ENCODE results near the gene PLXNC1.

The PLXNC1 gene

GRCh38 chr12:94163850-94164249 is 15.5 kb downstream of the PLXNC1 start:
- no peak for DNase-seq

- DNase-seq, result no peak
These were observed 16.8 kb downstream of the PLXNC1 start for GRCh38 chr12:94165138-94165537.

- DNase-seq, result no peak
These were observed 17.4 kb downstream of the PLXNC1 start for GRCh38 chr12:94165670-94166364.

GRCh38 chr12:94167071-94167755 is 18.8 kb downstream of the PLXNC1 start:
- DNase-seq, result no peak

- no peak for DNase-seq
These were observed 19.5 kb downstream of the PLXNC1 start for GRCh38 chr12:94167756-94168416.

GRCh38 chr12:94169495-94169894 is 21.1 kb downstream of the PLXNC1 start:
- DNase-seq, result no peak

GRCh38 chr12:94169966-94170689 is 21.8 kb downstream of the PLXNC1 start:
- no peak for DNase-seq

GRCh38 chr12:94170690-94171594 is 22.6 kb downstream of the PLXNC1 start:
- no peak for DNase-seq

- no peak for DNase-seq
These were observed 23.2 kb downstream of the PLXNC1 start for GRCh38 chr12:94171595-94171930.

- DNase-seq, result peak; percentile 66
These were observed 23.7 kb downstream of the PLXNC1 start for GRCh38 chr12:94172031-94172430.

- no peak for DNase-seq
These were observed 24.6 kb downstream of the PLXNC1 start for GRCh38 chr12:94172973-94173372.

- no peak for DNase-seq
These were observed 25.4 kb downstream of the PLXNC1 start for GRCh38 chr12:94173660-94174265.

- peak; percentile 36 for DNase-seq
These were observed 26.2 kb downstream of the PLXNC1 start for GRCh38 chr12:94174576-94174975.

- no peak for DNase-seq
These were observed 27.6 kb downstream of the PLXNC1 start for GRCh38 chr12:94175763-94176668.

GRCh38 chr12:94178054-94178453 is 29.7 kb downstream of the PLXNC1 start:
- DNase-seq, result no peak

- DNase-seq, result no peak
These were observed 30.5 kb downstream of the PLXNC1 start for GRCh38 chr12:94178882-94179281.

- no peak for DNase-seq
These were observed 31.3 kb downstream of the PLXNC1 start for GRCh38 chr12:94179723-94180122.

GRCh38 chr12:94180558-94181296 is 32.4 kb downstream of the PLXNC1 start:
- DNase-seq, result no peak

- DNase-seq, result no peak
These were observed 34.8 kb downstream of the PLXNC1 start for GRCh38 chr12:94182986-94183707.

All from stimulated activated CD4-positive, alpha-beta T cell treated with anti-CD3 and anti-CD28 coated beads, Interleukin-1b, Interleukin-23, amount 100 ng/mL, for 48 hours (primary cell).